Stimulated activated CD4-positive, alpha-beta T cell treated with anti-CD3 and anti-CD28 coated beads, TNF-alpha, amount 100 ng/mL, for 1 hour (primary cell): ENCODE data around the gene POLE.

Source experiments
- DNase-seq, 3 donors: peaks; one replicate each; pipeline ENCODE4 v3.0.0-alpha.2; 2020; ENCODE audit warnings: low read depth in 3 of 3, low spot score in 1 of 3

POLE gene, protein sequence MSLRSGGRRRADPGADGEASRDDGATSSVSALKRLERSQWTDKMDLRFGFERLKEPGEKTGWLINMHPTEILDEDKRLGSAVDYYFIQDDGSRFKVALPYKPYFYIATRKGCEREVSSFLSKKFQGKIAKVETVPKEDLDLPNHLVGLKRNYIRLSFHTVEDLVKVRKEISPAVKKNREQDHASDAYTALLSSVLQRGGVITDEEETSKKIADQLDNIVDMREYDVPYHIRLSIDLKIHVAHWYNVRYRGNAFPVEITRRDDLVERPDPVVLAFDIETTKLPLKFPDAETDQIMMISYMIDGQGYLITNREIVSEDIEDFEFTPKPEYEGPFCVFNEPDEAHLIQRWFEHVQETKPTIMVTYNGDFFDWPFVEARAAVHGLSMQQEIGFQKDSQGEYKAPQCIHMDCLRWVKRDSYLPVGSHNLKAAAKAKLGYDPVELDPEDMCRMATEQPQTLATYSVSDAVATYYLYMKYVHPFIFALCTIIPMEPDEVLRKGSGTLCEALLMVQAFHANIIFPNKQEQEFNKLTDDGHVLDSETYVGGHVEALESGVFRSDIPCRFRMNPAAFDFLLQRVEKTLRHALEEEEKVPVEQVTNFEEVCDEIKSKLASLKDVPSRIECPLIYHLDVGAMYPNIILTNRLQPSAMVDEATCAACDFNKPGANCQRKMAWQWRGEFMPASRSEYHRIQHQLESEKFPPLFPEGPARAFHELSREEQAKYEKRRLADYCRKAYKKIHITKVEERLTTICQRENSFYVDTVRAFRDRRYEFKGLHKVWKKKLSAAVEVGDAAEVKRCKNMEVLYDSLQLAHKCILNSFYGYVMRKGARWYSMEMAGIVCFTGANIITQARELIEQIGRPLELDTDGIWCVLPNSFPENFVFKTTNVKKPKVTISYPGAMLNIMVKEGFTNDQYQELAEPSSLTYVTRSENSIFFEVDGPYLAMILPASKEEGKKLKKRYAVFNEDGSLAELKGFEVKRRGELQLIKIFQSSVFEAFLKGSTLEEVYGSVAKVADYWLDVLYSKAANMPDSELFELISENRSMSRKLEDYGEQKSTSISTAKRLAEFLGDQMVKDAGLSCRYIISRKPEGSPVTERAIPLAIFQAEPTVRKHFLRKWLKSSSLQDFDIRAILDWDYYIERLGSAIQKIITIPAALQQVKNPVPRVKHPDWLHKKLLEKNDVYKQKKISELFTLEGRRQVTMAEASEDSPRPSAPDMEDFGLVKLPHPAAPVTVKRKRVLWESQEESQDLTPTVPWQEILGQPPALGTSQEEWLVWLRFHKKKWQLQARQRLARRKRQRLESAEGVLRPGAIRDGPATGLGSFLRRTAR (N-terminal part only)

GRCh38 chr12:132687211-132688164, at the start of gene POLE, which contains the start of gene PXMP2:
TSS of gene POLE (minus strand) at chr12:132687342. CDS start at chr12:132687315, 27 bp downstream.
TSS of gene PXMP2 (plus strand) at chr12:132687587. CDS start at chr12:132687671, 84 bp downstream.
- peak; percentile 87 to 95 (median 89) for DNase-seq

DNA sequence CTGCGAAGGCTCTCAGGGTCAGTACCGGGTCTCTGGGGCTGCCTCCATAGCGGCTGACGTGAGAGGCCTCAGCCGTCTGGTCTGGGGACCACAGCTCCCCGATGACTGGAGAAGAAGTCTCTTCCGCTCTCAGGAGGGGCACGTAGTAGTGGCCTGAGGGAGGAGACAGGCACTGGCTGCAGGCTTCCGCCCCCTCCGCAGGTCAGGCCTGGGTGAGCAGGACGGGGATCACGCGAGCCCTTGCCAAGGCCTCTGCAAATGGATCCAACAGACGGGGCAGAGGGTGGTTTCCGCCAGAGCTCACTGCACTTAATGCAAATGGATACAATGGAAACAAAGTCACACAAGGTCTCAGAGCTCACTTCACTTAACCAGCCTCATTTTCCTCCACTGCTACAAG, 49.8 kb upstream of the POLE start:
- no peak for DNase-seq

DNA sequence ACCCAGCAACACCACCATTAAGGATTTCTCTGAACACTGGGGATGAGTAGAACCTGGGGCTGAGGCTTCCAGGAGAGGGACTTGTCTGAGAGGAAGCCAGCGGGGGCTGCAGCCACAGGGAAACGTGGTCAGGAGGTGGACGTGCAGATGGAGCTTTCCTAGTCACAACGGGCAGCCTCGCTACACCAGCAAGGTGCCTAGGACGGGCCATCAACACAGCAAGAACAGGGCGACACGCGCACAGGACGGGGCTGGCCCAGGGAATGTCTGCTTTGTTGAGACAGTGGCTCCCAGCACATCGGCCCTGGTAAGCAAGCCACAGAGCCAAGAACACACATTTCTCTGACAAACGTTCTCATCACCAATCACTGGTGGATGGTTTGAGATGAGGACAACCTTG, 49.2 kb upstream of the POLE start:
- DNase-seq: no peak

DNA sequence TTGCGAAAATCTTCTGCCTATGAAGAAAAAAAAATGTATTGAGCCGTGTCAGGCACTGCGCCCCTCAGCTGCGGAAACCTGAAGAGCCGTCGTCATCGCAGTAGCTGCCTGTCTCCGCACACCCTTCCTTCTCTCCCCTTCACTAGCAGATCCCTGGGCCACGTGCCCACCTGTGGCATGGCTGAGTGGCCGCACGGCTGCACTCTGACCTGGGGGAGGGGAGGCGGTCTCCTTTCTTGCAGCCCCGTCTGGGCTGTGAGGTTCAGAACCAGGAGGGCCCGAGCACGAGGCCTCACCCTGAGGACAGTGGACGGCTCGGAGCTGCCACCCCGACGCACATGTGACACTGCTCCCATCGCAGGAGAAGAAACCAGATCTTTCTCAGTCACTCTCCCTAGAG, 48.4 kb upstream of the POLE start:
- no peak for DNase-seq

DNA sequence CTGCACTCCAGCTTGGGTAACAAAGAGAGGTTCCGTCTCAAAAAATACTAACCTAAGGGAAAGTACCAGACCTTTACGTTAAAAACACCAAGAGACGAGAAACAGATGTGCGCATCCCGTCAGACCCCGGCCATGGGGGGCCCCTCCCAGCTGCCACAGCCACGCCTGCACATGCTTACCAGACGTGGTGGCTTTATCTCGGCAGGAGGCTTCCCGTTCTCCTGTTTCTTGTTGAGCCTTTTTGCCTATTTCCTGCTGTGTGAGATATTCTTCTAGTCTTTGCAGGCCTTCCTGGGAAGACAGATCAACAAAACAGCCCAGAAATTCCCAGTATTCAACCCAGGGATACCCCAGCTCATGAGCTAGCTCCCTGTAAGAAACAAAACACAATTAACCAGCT, 47.1 kb upstream of the POLE start:
- no peak for DNase-seq

DNA sequence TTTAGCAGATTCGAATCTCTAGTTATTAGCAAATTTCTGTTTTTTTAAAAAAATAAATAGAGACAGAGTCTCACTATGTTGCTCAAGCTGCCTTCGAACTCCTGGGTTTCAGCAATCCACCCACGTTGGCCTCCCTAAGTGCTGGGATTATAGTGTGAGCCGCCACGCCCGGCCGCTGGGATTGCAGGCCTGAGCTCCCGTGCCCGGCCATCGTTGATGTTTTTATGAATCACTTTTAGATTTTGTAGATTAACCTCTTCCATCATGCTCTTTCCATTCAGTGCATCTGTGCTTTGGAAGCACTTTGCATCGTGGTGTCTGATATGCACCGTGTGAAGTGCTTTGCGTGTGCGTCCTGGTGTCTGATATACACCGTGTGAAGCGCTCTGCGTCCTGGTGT, 44.4 kb upstream of the POLE start:
- DNase-seq: no peak

GRCh38 chr12:132730353-132730752, 43.2 kb upstream of the POLE start:
- DNase-seq: no peak

DNA sequence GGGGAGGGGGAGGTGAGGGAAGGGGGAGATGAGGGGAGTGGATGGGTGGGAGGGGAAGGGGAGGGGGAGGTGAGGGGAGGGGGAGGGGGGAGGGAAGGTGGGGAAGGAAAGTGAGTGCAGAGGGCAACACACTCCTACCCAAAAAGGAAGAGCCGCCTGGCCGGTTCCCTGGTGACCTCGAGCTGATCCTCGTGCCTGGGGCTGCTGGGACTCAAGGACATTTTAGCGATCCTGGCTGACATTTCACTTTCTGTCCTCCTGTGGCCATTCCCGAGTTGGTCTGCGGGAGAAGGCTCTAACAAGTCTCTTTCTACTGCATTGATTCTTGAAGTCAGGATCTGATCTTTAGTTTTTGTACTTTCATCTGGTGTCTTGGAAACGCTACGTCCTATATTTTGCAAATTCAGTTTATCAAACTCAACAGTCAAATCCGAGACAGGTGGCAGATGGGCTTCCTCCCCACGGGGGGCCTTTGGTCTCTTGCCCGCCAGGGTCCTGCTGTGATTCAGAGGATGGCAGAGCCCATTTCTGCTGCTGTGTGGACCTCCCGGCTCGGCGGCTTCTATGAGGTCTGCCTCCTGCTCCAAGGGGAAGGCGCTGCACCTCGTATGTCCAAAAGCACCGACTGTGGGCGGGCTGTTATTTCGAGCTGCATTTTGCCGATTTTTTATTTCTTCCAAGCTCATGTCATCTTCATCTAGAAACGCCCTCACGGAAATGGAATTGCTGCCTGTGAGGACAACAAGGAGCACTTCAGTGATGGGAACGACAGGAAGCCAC, 42.6 kb upstream of the POLE start:
- no peak for DNase-seq

- no peak for DNase-seq
Measured at GRCh38 chr12:132728502-132728901, 41.4 kb upstream of the POLE start.

- no peak for DNase-seq
Measured at GRCh38 chr12:132727091-132727794, 40.1 kb upstream of the POLE start.

GRCh38 chr12:132726386-132726785, 39.2 kb upstream of the POLE start:
- DNase-seq: no peak

DNA sequence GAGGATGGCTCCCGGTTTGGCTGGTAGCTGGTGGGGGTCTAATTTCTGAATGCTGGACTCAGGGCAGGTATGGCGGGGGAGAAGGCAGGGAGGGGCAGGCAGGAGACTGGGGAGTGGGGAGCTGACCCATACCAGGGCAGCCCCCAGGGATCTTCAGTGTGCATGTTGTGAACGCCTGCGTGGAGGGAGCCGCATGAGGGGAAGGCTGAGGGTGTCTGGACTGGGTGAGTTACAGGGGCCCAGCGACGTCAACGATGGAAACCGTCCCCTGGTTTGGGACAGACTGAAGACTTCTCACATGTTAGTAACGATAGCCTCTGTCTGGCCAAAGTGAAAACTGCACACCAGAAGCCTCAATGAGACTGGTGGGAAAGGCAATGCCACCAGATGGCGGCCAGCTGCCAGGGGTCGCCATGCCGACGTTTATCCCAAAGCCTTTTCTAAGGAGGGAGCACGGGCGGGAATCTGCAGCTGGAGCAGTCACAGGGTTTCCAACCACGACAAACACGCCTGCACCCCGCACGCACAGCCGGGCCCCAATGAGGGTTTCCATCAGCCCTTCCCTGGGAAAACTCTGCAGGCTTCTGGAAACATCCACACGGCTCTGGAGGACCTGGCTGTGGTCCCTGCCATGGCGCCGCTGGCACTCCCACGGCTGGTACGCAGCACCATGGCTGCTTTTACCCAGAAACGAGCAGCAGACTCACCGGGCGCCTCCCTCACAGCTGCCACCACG, 37.5 kb upstream of the POLE start:
- no peak for DNase-seq

DNA sequence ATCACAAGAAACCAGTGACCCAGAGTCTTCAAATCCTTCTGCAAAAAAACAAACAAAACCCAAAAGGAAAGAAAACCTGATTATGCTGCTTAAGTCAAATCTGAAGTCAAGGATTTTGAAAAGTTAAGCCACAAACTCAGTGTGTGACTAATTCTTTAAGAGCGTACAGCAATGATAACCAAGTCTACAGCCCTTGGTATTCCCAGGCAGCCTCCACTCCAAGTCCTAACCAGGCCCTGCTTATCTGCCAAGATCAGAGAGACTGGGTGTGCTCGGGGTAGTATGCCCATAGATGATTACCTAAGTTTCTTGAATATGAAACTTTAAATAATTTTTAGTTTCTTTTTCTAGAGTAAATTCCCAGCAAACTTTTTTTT, 36.6 kb upstream of the POLE start:
- DNase-seq: no peak

GRCh38 chr12:132723015-132723763, 36.0 kb upstream of the POLE start:
- DNase-seq: no peak

DNA sequence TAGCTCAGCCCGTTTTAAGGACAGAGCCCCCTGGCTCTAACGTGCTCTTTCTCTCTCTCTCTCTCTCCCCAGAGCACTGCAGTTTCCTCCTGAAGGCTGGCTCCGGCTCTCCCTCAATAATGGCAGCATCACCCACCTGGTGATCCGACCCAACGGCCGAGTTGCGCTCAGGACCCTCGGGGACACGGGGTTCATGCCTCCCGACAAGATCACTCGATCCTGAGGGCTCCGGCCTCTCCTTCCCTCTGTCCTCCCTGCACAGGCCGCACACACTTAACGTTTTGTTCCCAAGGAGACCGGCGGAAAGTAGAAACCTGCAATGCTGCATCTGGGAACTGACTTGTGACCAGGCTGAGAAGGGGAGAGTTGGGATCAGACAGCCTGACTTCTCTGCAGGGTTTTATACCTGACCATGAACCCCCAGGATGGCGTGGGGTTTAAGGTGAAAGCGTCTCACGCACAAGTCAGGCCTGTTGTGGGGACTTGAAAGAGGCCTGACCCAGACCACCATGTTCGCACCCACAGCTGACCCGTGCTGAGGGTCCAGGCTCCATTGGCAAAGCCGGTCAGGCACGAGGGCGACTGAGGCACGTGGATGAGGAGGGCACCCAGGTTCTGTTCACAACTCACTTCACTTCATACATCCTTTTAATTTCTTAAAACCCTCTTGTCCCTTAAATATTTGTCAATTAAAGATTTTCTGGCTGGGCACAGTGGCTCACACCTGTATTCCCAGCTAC, 33.6 kb upstream of the POLE start:
- no peak for DNase-seq

- no peak for DNase-seq
Measured at GRCh38 chr12:132719954-132720324, 32.8 kb upstream of the POLE start.
